SU-DHL-6 (cell line): ENCODE data around the gene RABGAP1.

Experiments used
- H2AFZ ChIP-seq: fragments of 200-600 bp; sonication (generic); 2 replicates; pipeline ENCODE4 v1.6.1; 2014; ENCODE audit warnings: low read depth, mild to moderate bottlenecking, moderate library complexity, mixed read lengths, antibody characterized with exemption, low read length; ENCODE audit not compliant: severe bottlenecking
- H3F3A ChIP-seq: fragments of 200-600 bp; shearing (Covaris generic); 2 replicates; pipeline ENCODE4 v1.6.0; 2016; ENCODE audit warnings: antibody characterized with exemption, mild to moderate bottlenecking; ENCODE audit not compliant: insufficient read depth
- H3K27ac ChIP-seq: fragments of 200-600 bp; sonication (generic); 2 replicates; pipeline ENCODE4 v1.5.1; 2016; ENCODE audit warnings: low read depth, mild to moderate bottlenecking, low read length, moderate library complexity, mixed read lengths
- H3K27me3 ChIP-seq: fragments of 200-600 bp; sonication (generic), shearing (Covaris generic); 2 replicates; pipeline ENCODE4 v1.6.0; 2014; ENCODE audit warnings: mild to moderate bottlenecking, low read length
- H3K36me3 ChIP-seq: fragments of 200-600 bp; sonication (generic); 2 replicates; pipeline ENCODE4 v1.6.1; 2014; ENCODE audit warnings: mild to moderate bottlenecking, low read length, mixed read lengths
- H3K4me2 ChIP-seq: fragments of 300-600, 200-600 bp; shearing (Covaris generic), sonication (generic); 2 replicates; pipeline ENCODE4 v1.6.0; 2014; ENCODE audit warnings: low read length, low read depth, mild to moderate bottlenecking; ENCODE audit not compliant: poor library complexity, severe bottlenecking
- H3K4me3 ChIP-seq: fragments of 200-600 bp; sonication (generic); 2 replicates; pipeline ENCODE4 v1.5.1; 2014; ENCODE audit warnings: antibody characterized with exemption, low read length, mild to moderate bottlenecking, mixed read lengths; ENCODE audit not compliant: insufficient read depth, poor library complexity, severe bottlenecking
- H3K79me2 ChIP-seq: fragments of 200-600 bp; sonication (generic); 2 replicates; pipeline ENCODE4 v1.6.1; 2014; ENCODE audit warnings: mild to moderate bottlenecking, low read length, moderate library complexity; ENCODE audit not compliant: insufficient read depth
- H3K9ac ChIP-seq: fragments of 200-600 bp; sonication (generic); 2 replicates; pipeline ENCODE4 v1.7.0; 2014; ENCODE audit warnings: mild to moderate bottlenecking, low read length
- H3K9me2 ChIP-seq: fragments of 200-600 bp; sonication (generic); replicated peaks from 2 replicates; pipeline ENCODE4 v1.6.1; 2014; ENCODE audit warnings: low read length; ENCODE audit not compliant: insufficient read depth
- H3K9me3 ChIP-seq: fragments of 200-600 bp; sonication (generic); 2 replicates; pipeline ENCODE4 v1.6.1; 2014; ENCODE audit warnings: low read length, mixed read lengths; ENCODE audit not compliant: insufficient read depth
- H4K20me1 ChIP-seq: fragments of 200-600 bp; sonication (generic); 2 replicates; pipeline ENCODE4 v1.6.1; 2014; ENCODE audit warnings: low read depth, mild to moderate bottlenecking, antibody characterized with exemption, low read length, moderate library complexity, mixed read lengths
- CTCF ChIP-seq: fragments of 200-600 bp; sonication (generic); IDR thresholded peaks from one replicate; pipeline ENCODE4 v1.5.1; 2017; ENCODE audit warnings: antibody characterized with exemption, mild to moderate bottlenecking, low read length, moderate library complexity; ENCODE audit not compliant: insufficient read depth, poor library complexity, severe bottlenecking
- EZH2phosphoT487 ChIP-seq: fragments of 200-600 bp; sonication (generic), shearing (Covaris generic); conservative IDR thresholded peaks from 2 replicates; pipeline ENCODE4 v1.6.1; 2018; ENCODE audit warnings: mild to moderate bottlenecking, antibody characterized with exemption, low read length, moderate library complexity, mixed read lengths

The RABGAP1 gene

GRCh38 chr9:123020796-123021195 is 80.0 kb downstream of the RABGAP1 start:
- Histone ChIP-seq H3K9me3 (no peaks in the 10 kb centered on the region), H3K36me3 (peaks cover 22% of the 10 kb centered on the region)

GRCh38 chr9:123026425-123026824 is 85.6 kb downstream of the RABGAP1 start:
- Histone ChIP-seq H3K4me3 (no peak overlapping the region), H4K20me1 (no peaks in the 10 kb centered on the region), H3K79me2 (no peaks in the 10 kb centered on the region), H3F3A (peaks cover 5% of the 10 kb centered on the region; the same call in 1 of the 2 replicates), H3K9me3 (no peaks in the 10 kb centered on the region), H3K9me2 (no peaks in the 10 kb centered on the region), H2AFZ (no peak overlapping the region), H3K27ac (no peak overlapping the region), H3K4me2 (no peak overlapping the region), H3K27me3 (no peaks in the 10 kb centered on the region), H3K9ac (no peak overlapping the region), H3K36me3 (peaks cover 3% of the 10 kb centered on the region; the same call in 1 of the 2 replicates)
- TF ChIP-seq EZH2phosphoT487, result no peak
- TF ChIP-seq CTCF, result no peak

More at GRCh38 chr9:123020796-123021195, 80.0 kb downstream of the RABGAP1 start:
- H3K79me2 ChIP-seq, result no peaks in the 10 kb centered on the region
- H3K9ac ChIP-seq, result no peak overlapping the region
- H3K9me2 ChIP-seq, result no peaks in the 10 kb centered on the region
- H4K20me1 ChIP-seq, result no peaks in the 10 kb centered on the region
- H3K4me2 ChIP-seq, result no peak overlapping the region
- no peak overlapping the region for H2AFZ ChIP-seq
- no peak for TF ChIP-seq CTCF
- no peak for TF ChIP-seq EZH2phosphoT487
- no peak overlapping the region for H3K27ac ChIP-seq
- no peaks in the 10 kb centered on the region for H3F3A ChIP-seq
- H3K27me3 ChIP-seq, result no peaks in the 10 kb centered on the region
- no peak overlapping the region for H3K4me3 ChIP-seq

GRCh38 chr9:123027517-123027916 is 86.7 kb downstream of the RABGAP1 start:
- Histone ChIP-seq H3K4me3 (no peak overlapping the region), H3F3A (peaks cover 5% of the 10 kb centered on the region; the same call in 1 of the 2 replicates), H3K9me3 (no peaks in the 10 kb centered on the region), H3K27ac (no peak overlapping the region), H3K27me3 (no peaks in the 10 kb centered on the region), H3K4me2 (no peak overlapping the region), H2AFZ (no peak overlapping the region), H3K9me2 (no peaks in the 10 kb centered on the region), H3K9ac (no peak overlapping the region), H3K36me3 (peaks cover 3% of the 10 kb centered on the region; the same call in 1 of the 2 replicates), H3K79me2 (no peaks in the 10 kb centered on the region), H4K20me1 (no peaks in the 10 kb centered on the region)
- no peak for TF ChIP-seq CTCF

GRCh38 chr9:123028136-123028535 is 87.3 kb downstream of the RABGAP1 start:
- Histone ChIP-seq H3K9ac (no peak overlapping the region), H3K9me3 (no peaks in the 10 kb centered on the region), H4K20me1 (no peaks in the 10 kb centered on the region), H3K9me2 (no peaks in the 10 kb centered on the region), H2AFZ (no peak overlapping the region), H3F3A (peaks cover 5% of the 10 kb centered on the region; the same call in 1 of the 2 replicates), H3K36me3 (peaks cover 6% of the 10 kb centered on the region; the same call in 1 of the 2 replicates), H3K79me2 (no peaks in the 10 kb centered on the region), H3K4me3 (no peak overlapping the region), H3K4me2 (no peak overlapping the region), H3K27me3 (no peaks in the 10 kb centered on the region), H3K27ac (no peak overlapping the region)
- TF ChIP-seq CTCF (no peak), EZH2phosphoT487 (no peak)
